HG03571 (cell line): ENCODE data around the gene PCDHB10.
"Not testable (repeated sequence)": the region's sequence is repeated elsewhere in the genome, so short reads cannot be mapped to it uniquely, and the experiment has no call there.

Experiments used
- ATAC-seq: cut with Tn5 transposase; IDR thresholded peaks from one replicate; pipeline ENCODE4 v1.9.1; 2021; ENCODE audit not compliant: unreplicated experiment

Gene PCDHB10

DNA sequence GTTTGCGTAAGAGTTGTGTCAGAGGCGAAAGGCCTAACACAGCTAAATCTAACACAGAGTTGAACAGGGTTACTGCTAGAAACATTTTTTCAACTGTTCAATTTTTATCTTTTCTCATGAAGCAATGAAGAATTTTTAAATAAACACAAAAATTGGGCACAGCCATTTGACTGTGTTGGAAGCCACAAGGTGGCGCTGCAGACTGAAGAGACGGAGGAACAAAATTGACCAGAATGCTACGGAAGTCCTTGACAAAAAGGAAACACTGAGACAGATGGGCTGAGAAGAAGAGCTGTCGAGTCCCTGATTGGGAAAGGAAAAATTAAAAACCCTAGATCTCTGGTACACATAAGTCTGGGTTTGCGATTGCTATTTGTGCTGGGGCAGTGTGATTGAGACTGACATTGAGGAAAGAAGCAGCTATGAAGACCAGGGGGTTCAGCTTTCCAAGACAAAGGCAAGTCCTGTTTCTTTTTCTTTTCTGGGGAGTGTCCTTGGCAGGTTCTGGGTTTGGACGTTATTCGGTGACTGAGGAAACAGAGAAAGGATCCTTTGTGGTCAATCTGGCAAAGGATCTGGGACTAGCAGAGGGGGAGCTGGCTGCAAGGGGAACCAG is 5.1 kb upstream of the PCDHB10 start, which contains the start of gene PCDHB9:
Gene PCDHB9 (plus strand): TSS at position 265 of the 616 bp plus-strand sequence. CDS start 158 bp downstream, at position 423.
- ATAC-seq = no peak

DNA sequence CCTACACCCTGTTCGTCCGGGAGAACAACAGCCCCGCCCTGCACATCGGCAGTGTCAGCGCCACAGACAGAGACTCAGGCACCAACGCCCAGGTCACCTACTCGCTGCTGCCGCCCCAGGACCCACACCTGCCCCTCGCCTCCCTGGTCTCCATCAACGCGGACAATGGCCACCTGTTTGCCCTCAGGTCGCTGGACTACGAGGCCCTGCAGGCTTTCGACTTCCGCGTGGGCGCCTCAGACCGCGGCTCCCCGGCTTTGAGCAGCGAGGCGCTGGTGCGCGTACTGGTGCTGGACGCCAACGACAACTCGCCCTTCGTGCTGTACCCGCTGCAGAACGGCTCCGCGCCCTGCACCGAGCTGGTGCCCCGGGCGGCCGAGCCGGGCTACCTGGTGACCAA is 3.5 kb upstream of the PCDHB10 start:
- not testable (repeated sequence) for ATAC-seq

- not testable (repeated sequence) for ATAC-seq
Observed at GRCh38 chr5:141189131-141189530, 3.0 kb upstream of the PCDHB10 start.

DNA sequence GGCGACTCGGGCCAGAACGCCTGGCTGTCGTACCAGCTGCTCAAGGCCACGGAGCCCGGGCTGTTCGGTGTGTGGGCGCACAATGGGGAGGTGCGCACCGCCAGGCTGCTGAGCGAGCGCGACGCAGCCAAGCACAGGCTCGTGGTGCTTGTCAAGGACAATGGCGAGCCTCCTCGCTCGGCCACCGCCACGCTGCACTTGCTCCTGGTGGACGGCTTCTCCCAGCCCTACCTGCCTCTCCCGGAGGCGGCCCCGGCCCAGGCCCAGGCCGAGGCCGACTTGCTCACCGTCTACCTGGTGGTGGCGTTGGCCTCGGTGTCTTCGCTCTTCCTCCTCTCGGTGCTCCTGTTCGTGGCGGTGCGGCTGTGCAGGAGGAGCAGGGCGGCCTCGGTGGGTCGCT is 2.2 kb downstream of the PCDHB10 start:
- not testable (repeated sequence) for ATAC-seq

- ATAC-seq = no peak
Observed at GRCh38 chr5:141196363-141196762, 4.2 kb downstream of the PCDHB10 start.

DNA sequence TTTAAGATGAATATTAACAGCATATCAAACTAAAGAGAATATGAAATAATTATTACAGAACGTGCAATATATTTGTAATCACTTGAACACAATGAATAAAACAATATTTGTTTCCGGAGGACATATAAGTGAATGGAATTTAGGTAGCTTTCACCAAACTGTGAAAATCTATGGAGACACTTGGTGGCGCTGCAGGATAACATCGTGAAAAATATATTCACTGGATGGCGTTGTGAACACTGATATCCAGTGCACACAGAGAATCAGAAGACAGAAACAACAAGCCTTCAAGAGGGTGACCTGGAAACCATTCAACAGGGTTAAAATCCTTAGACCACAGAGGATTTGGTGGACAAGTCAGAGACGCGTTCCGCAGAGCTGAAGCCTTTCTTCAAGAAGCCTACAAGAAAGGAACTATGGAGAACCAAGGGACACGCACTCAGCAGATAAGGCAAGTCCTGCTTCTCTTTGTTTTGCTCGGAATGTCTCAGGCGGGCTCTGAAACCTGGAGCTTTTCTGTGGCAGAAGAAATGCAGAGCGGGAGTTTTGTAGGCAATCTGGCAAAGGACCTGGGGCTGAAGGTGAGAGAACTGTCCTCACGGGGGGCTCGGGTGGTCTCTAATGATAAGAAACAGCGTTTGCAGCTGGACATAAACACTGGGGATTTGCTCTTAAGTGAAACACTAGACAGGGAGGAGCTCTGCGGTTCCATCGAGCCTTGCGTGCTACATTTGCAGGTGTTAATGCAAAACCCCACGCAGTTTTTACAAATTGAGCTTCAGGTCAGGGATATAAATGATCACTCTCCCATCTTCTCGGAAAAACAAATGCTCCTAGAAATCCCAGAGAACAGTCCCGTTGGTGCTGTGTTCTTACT is 7.4 kb downstream of the PCDHB10 start, which contains the start of gene PCDHB11:
Gene PCDHB11 (plus strand): TSS at position 269 of the 877 bp plus-strand sequence. CDS start 148 bp downstream, at position 417.
- ATAC-seq = no peak

GRCh38 chr5:141201126-141201525 is 9.0 kb downstream of the PCDHB10 start:
- not testable (repeated sequence) for ATAC-seq

DNA sequence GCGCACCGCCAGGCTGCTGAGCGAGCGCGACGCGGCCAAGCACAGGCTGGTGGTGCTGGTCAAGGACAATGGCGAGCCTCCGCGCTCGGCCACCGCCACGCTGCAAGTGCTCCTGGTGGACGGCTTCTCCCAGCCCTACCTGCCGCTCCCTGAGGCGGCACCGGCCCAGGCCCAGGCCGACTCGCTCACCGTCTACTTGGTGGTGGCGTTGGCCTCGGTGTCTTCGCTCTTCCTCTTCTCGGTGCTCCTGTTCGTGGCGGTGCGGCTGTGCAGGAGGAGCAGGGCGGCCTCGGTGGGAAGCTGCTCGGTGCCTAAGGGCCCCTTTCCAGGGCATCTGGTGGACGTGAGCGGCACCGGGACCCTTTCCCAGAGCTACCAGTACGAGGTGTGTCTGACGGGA is 9.5 kb downstream of the PCDHB10 start:
- ATAC-seq = not testable (repeated sequence)

DNA sequence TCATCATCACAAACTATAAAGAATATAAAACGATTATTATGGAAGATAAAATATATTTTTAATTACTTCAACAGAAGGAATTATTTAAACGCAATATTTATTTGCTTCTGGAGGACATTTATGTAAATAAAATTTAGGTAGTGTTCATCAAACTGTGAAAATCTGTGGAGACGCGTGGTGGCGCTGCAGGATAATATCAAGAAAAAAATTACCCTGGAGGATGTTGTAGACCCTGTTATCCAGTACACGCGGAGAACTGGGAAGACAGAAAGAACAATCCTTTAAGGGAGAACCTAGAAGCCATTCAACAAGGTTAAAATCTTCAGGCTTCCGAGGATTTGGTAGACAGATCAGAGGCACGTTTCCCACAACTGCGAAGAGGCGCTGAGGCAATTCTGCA is 16.3 kb downstream of the PCDHB10 start, which contains the start of gene PCDHB12:
Gene PCDHB12 (plus strand): TSS at position 242 of the 400 bp plus-strand sequence. CDS start 189 bp downstream, outside the sequence.
- ATAC-seq = no peak

- ATAC-seq = not testable (repeated sequence)
Observed at GRCh38 chr5:141210281-141210680, 18.1 kb downstream of the PCDHB10 start.

- not testable (repeated sequence) for ATAC-seq
Observed at GRCh38 chr5:141210849-141211248, 18.7 kb downstream of the PCDHB10 start.

GRCh38 chr5:141213656-141214339 is 21.6 kb downstream of the PCDHB10 start, which contains the start of gene PCDHB13:
Gene PCDHB13 (plus strand): TSS chr5:141213919. CDS start chr5:141214124, 205 bp downstream.
- ATAC-seq = not testable (repeated sequence)

DNA sequence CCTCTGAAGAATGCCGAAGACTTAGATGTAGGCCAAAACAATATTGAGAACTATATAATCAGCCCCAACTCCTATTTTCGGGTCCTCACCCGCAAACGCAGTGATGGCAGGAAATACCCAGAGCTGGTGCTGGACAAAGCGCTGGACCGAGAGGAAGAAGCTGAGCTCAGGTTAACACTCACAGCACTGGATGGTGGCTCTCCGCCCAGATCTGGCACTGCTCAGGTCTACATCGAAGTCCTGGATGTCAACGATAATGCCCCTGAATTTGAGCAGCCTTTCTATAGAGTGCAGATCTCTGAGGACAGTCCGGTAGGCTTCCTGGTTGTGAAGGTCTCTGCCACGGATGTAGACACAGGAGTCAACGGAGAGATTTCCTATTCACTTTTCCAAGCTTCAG is 22.4 kb downstream of the PCDHB10 start:
- ATAC-seq = not testable (repeated sequence)

DNA sequence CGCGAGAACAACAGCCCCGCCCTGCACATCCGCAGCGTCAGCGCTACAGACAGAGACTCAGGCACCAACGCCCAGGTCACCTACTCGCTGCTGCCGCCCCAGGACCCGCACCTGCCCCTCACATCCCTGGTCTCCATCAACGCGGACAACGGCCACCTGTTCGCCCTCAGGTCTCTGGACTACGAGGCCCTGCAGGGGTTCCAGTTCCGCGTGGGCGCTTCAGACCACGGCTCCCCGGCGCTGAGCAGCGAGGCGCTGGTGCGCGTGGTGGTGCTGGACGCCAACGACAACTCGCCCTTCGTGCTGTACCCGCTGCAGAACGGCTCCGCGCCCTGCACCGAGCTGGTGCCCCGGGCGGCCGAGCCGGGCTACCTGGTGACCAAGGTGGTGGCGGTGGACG is 23.4 kb downstream of the PCDHB10 start:
- not testable (repeated sequence) for ATAC-seq

GRCh38 chr5:141216035-141216434 is 23.9 kb downstream of the PCDHB10 start:
- not testable (repeated sequence) for ATAC-seq

- no peak for ATAC-seq
Observed at GRCh38 chr5:141223112-141223783, 31.1 kb downstream of the PCDHB10 start, which contains the start of gene PCDHB14. Gene PCDHB14 (plus strand): TSS chr5:141223343. CDS start chr5:141223506, 163 bp downstream.

GRCh38 chr5:141224844-141225243 is 32.7 kb downstream of the PCDHB10 start:
- ATAC-seq = not testable (repeated sequence)

DNA sequence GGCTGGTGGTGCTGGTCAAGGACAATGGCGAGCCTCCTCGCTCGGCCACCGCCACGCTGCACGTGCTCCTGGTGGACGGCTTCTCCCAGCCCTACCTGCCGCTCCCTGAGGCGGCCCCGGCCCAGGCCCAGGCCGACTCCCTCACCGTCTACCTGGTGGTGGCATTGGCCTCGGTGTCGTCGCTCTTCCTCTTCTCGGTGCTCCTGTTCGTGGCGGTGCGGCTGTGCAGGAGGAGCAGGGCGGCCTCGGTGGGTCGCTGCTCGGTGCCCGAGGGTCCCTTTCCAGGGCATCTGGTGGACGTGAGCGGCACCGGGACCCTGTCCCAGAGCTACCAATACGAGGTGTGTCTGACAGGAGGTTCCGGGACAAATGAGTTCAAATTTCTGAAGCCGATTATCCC is 33.3 kb downstream of the PCDHB10 start:
- ATAC-seq = not testable (repeated sequence)

- no peak for ATAC-seq
Observed at GRCh38 chr5:141234109-141234667, 42.0 kb downstream of the PCDHB10 start.

DNA sequence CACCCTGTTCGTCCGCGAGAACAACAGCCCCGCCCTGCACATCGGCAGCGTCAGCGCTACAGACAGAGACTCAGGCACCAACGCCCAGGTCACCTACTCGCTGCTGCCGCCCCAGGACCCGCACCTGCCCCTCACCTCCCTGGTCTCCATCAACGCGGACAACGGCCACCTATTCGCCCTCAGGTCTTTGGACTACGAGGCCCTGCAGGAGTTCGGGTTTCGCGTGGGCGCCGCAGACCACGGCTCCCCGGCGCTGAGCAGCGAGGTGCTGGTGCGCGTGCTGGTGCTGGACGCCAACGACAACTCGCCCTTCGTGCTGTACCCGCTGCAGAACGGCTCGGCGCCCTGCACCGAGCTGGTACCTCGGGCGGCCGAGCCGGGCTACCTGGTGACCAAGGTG is 43.8 kb downstream of the PCDHB10 start:
- not testable (repeated sequence) for ATAC-seq
